B cell (primary cell): ENCODE data around the gene GLB1L3. TPM values are rescaled to one million over a fixed set of nuclear protein-coding genes. Genes with fewer than 3 reads are reported as not detected.

Source experiments
- ATAC-seq: fragments of 200-7000 bp; cut with Tn5 transposase; one replicate; pipeline ENCODE4 v1.10.0; 2021; ENCODE audit warnings: low read depth, mild to moderate bottlenecking, moderate number of reproducible peaks, moderate library complexity
- CTCF ChIA-PET: fragments of 350-600 bp; sonication (Branson Sonifier 250); formaldehyde crosslinking; loops from one replicate; lab custom pipeline; 2021; ENCODE audit warnings: antibody characterized with exemption, inconsistent platforms; lab: Charles Lee
- POLR2A ChIA-PET: fragments of 350-600 bp; sonication (Branson Sonifier 250); formaldehyde crosslinking; loops from one replicate; lab custom pipeline; 2021; ENCODE audit warnings: antibody characterized with exemption; lab: Charles Lee
- DNase-seq: peaks from one replicate; pipeline ENCODE4 v3.0.0; 2013
- H2AFZ ChIP-seq: 2 replicates; pipeline ENCODE4 v1.6.1; 2012; ENCODE audit warnings: mild to moderate bottlenecking, low read depth, low read length; ENCODE audit not compliant: insufficient read depth, poor library complexity, severe bottlenecking
- H3K27ac ChIP-seq, 2 donors: 1 replicate in 1 of 2; 2 replicates in 1 of 2; pipeline ENCODE4 v1.5.1; 2012 to 2013; ENCODE audit warnings: low read length in 2 of 2, mild to moderate bottlenecking in 2 of 2, moderate library complexity in 1 of 2
- H3K27me3 ChIP-seq, 4 experiments: fragments of 200-600 bp in 1 of 4; sonication (generic) in 1 of 4; replicated peaks in 1 of 4; 1 replicate in 2 of 4; 2 replicates in 2 of 4; pipeline versions ENCODE4 v1.6.1 to v1.7.0; 2013 to 2016; ENCODE audit warnings: low read length in 3 of 4, mild to moderate bottlenecking in 2 of 4, mixed read lengths in 1 of 4, moderate library complexity in 1 of 4; ENCODE audit not compliant: insufficient read depth in 4 of 4, control insufficient read depth in 3 of 4; ENCODE audit errors: control extremely low read depth in 1 of 4
- H3K36me3 ChIP-seq, 2 experiments: replicated peaks in 1 of 2; 1 replicate in 1 of 2; 2 replicates in 1 of 2; pipeline versions ENCODE4 v1.6.1 to v1.7.1; 2013; ENCODE audit warnings: low read length in 1 of 2; ENCODE audit not compliant: insufficient read depth in 2 of 2, control insufficient read depth in 1 of 2; ENCODE audit errors: control extremely low read depth in 1 of 2, extremely low read depth in 1 of 2
- H3K4me1 ChIP-seq, 2 donors: fragments of 200-600 bp in 1 of 2; sonication (generic) in 1 of 2; 1 replicate in 1 of 2; 2 replicates in 1 of 2; pipeline versions ENCODE4 v1.5.1 to v1.6.1; 2013 to 2017; ENCODE audit warnings: low read length in 2 of 2; ENCODE audit not compliant: control insufficient read depth in 2 of 2, insufficient read depth in 2 of 2
- H3K4me2 ChIP-seq: replicated peaks from 2 replicates; pipeline ENCODE3; 2012; ENCODE audit warnings: mild to moderate bottlenecking, low read depth, low read length; ENCODE audit not compliant: poor library complexity, severe bottlenecking
- H3K4me3 ChIP-seq, 5 experiments: fragments of 200-600 bp in 1 of 5; sonication (generic) in 1 of 5; 1 replicate in 3 of 5; 2 replicates in 2 of 5; pipeline versions ENCODE4 v1.5.1 to v1.7.0; 2011 to 2016; ENCODE audit warnings: low read length in 4 of 5, mild to moderate bottlenecking in 4 of 5, low read depth in 2 of 5, control low read depth in 1 of 5, moderate library complexity in 1 of 5; ENCODE audit not compliant: insufficient read depth in 1 of 5; ENCODE audit errors: control extremely low read depth in 1 of 5, extremely low read depth in 1 of 5
- H3K79me2 ChIP-seq: fragments of 200-600 bp; sonication (generic); one replicate; pipeline ENCODE4 v1.6.0; 2016; ENCODE audit warnings: low read length; ENCODE audit not compliant: control insufficient read depth, insufficient read depth
- H3K9ac ChIP-seq: fragments of 200-600 bp; sonication (generic); 2 replicates; pipeline ENCODE4 v1.6.1; 2017; ENCODE audit warnings: mild to moderate bottlenecking, low read length, moderate library complexity
- H3K9me3 ChIP-seq, 3 donors: one replicate each; pipeline versions ENCODE4 v1.6.1 to v1.7.1; 2013; ENCODE audit warnings: low read length in 2 of 3; ENCODE audit not compliant: control insufficient read depth in 2 of 3, insufficient read depth in 1 of 3; ENCODE audit errors: control extremely low read depth in 1 of 3
- H4K20me1 ChIP-seq: 2 replicates; pipeline ENCODE4 v1.6.0; 2012; ENCODE audit warnings: mild to moderate bottlenecking, low read length; ENCODE audit not compliant: insufficient read depth, control insufficient read depth, poor library complexity, severe bottlenecking
- H3K27ac Mint-ChIP-seq: one replicate; pipeline ENCODE4 v1.8.0; 2021; ENCODE audit warnings: mixed read lengths
- H3K27me3 Mint-ChIP-seq: one replicate; pipeline ENCODE4 v1.8.0; 2021; ENCODE audit warnings: mixed read lengths
- H3K4me1 Mint-ChIP-seq: one replicate; pipeline ENCODE4 v1.8.0; 2021; ENCODE audit warnings: mixed read lengths
- H3K4me3 Mint-ChIP-seq: one replicate; pipeline ENCODE4 v1.8.0; 2021; ENCODE audit warnings: mixed read lengths
- H3K9me3 Mint-ChIP-seq: one replicate; pipeline ENCODE4 v1.8.0; 2022; ENCODE audit warnings: mixed read lengths; ENCODE audit not compliant: insufficient read depth
- EZH2 ChIP-seq: IDR thresholded peaks from 2 replicates; pipeline ENCODE4 v1.6.1; 2012; ENCODE audit warnings: borderline replicate concordance, low read depth, mild to moderate bottlenecking, moderate library complexity, low read length; ENCODE audit not compliant: insufficient read depth, poor library complexity, severe bottlenecking
- WGBS: methylation state at CpG from one replicate; pipeline ENCODE4 v1.1.5; 2013; ENCODE audit warnings: missing lambda C conversion rate; ENCODE audit not compliant: insufficient coverage; 5-methylcytosine and 5-hydroxymethylcytosine counted together
- intact Hi-C: fragments of 100-400 bp; cut with micrococcal nuclease; formaldehyde crosslinking; loops from one replicate; pipeline ENCODE4 v1.10.0; 2022
- polyA plus RNA-seq: library from polyadenylated mRNA; depleted of rRNA; stranded (reverse); fragments of >200 nt; gene quantifications from 2 replicates; pipeline ENCODE4 v1.2.3, GENCODE V29; 2012
- total RNA-seq, 2 donors: library from RNA; stranded (reverse); fragments of 120-200 nt in 1 of 2; gene quantifications; 1 replicate in 1 of 2; 2 replicates in 1 of 2; pipeline versions ENCODE4 v1.2.3 to v1.2.4, GENCODE V29; 2013 to 2022
- TF ChIP-seq, protein P1 (sequence below): fragments of 200-600 bp; IDR thresholded peaks from one replicate; pipeline ENCODE4 v1.8.0; 2022; ENCODE audit warnings: antibody characterized with exemption, mild to moderate bottlenecking

The GLB1L3 gene
- total and polyA plus RNA-seq, 2 donors (not counting 1 experiment from before 2014, with no cell fraction given), result not detected

- Histone ChIP-seq H4K20me1 (no peaks in the 10 kb centered on the region), H3K4me1 (no peaks in the 10 kb centered on the region), H3K9ac (no peak overlapping the region), H3K27ac (no peak overlapping the region), H3K4me2 (no peak overlapping the region), H3K36me3 (no peaks in the 10 kb centered on the region), H3K79me2 (no peaks in the 10 kb centered on the region), H3K9me3 (peaks cover 0 to 11% (median 0%) of the 10 kb centered on the region in 3 donors), H3K27me3 (peaks cover 0 to 4% (median 0%) of the 10 kb centered on the region in 4 experiments), H2AFZ (no peak overlapping the region), H3K4me3 (no peak overlapping the region)
- no peak for DNase-seq
- Mint-ChIP-seq H3K27me3 (peaks cover 39% of the 10 kb centered on the region), H3K27ac (no peak overlapping the region), H3K9me3 (peaks cover 2% of the 10 kb centered on the region), H3K4me3 (no peak overlapping the region), H3K4me1 (peaks cover 2% of the 10 kb centered on the region)
- intact Hi-C loops, result no loop called here
- CTCF ChIA-PET, result no interaction called here
- WGBS, result 93% methylated on average over 24 of the region's 27 CpGs
- no peak for ATAC-seq
- POLR2A ChIA-PET, result no interaction called here
- TF ChIP-seq, protein P1, sequence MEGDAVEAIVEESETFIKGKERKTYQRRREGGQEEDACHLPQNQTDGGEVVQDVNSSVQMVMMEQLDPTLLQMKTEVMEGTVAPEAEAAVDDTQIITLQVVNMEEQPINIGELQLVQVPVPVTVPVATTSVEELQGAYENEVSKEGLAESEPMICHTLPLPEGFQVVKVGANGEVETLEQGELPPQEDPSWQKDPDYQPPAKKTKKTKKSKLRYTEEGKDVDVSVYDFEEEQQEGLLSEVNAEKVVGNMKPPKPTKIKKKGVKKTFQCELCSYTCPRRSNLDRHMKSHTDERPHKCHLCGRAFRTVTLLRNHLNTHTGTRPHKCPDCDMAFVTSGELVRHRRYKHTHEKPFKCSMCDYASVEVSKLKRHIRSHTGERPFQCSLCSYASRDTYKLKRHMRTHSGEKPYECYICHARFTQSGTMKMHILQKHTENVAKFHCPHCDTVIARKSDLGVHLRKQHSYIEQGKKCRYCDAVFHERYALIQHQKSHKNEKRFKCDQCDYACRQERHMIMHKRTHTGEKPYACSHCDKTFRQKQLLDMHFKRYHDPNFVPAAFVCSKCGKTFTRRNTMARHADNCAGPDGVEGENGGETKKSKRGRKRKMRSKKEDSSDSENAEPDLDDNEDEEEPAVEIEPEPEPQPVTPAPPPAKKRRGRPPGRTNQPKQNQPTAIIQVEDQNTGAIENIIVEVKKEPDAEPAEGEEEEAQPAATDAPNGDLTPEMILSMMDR, result no peak
Measured at GRCh38 chr11:134358165-134358855, 82.1 kb downstream of the GLB1L3 start.

- no peak overlapping the region for H3K4me2 ChIP-seq
- H3K9me3 ChIP-seq, result peaks cover 0 to 11% (median 0%) of the 10 kb centered on the region in 3 donors
- no peak for TF ChIP-seq EZH2
- TF ChIP-seq, protein P1, result no peak
- intact Hi-C loops, result no loop called here
- H2AFZ ChIP-seq, result no peak overlapping the region
- Mint-ChIP-seq H3K4me3 (no peak overlapping the region), H3K4me1 (peaks cover 2% of the 10 kb centered on the region), H3K9me3 (no peaks in the 10 kb centered on the region), H3K27me3 (peaks cover 34% of the 10 kb centered on the region), H3K27ac (no peak overlapping the region)
- DNase-seq (no peak), ATAC-seq (no peak)
- H3K36me3 ChIP-seq, result no peaks in the 10 kb centered on the region
- H4K20me1 ChIP-seq, result no peaks in the 10 kb centered on the region
- no peak overlapping the region for H3K9ac ChIP-seq
- H3K4me3 ChIP-seq, result no peak overlapping the region
- H3K27ac ChIP-seq, result no peak overlapping the region
- peaks cover 0 to 4% (median 0%) of the 10 kb centered on the region in 4 experiments for H3K27me3 ChIP-seq
- H3K79me2 ChIP-seq, result no peaks in the 10 kb centered on the region
- H3K4me1 ChIP-seq, result no peaks in the 10 kb centered on the region
- POLR2A ChIA-PET, result no interaction called here
- WGBS, result 93% methylated on average over 18 of the region's 18 CpGs
- CTCF ChIA-PET, result no interaction called here
Measured at GRCh38 chr11:134358856-134359490, 82.8 kb downstream of the GLB1L3 start.
